Measurements from ENCODE around the gene EPPIN. TPM values are rescaled to one million over a fixed set of nuclear protein-coding genes. Genes with fewer than 3 reads are reported as not detected.

The EPPIN gene
- total RNA-seq, 2 donors from 2014 or later: not detected

DNA sequence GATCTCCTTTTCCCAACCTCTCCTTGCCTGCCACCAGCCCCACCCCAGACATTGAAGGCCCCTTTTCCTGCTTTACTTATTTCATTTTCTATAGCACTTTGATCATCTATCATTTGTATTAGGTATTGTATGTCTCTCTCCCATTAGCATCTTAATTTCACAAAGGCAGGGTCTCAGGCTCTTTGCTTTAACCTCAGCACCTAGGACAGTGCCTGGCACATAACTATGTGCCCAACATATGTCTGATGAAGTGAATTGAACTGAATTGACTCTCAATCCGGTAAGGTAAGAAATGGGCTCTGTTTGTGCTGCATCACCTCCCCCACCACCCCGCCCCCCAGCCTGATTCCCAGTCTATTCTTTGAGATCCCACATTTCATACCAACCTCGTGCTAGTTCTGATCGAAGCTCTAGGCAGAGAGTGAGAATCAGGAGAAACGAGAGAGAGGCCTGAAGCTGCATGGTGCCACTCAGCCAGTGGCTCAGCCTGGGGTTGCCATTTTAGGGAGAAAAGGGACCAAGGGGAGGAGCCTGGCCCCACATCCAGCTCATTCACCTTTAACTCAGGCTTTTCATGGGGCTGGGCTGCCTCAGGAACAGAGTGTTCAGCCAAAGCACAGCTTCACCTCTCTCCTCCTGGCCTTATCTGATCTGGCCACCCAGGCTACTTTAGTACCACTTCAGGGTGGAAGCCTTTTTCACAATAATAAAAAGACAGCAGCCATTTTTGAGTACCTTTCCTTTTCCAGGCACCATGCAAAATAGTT is 31.9 kb downstream of the EPPIN start, which contains the start of gene SPINT3:
SPINT3 (minus strand) TSS at position 476 of the 767 bp plus-strand sequence; CDS start at position 462, 14 bp downstream.
- no peaks in the 10 kb centered on the region for H3K27me3 ChIP-seq (replicated peaks; ENCODE audit: insufficient read depth)
- DNase-seq (ENCODE audit: low spot score): no peak
- no peaks in the 10 kb centered on the region for H3K36me3 ChIP-seq
- no peaks in the 10 kb centered on the region for H3K4me1 ChIP-seq (ENCODE audit: control insufficient read depth in 1 of 2, low read depth in 2 of 2)
- TF ChIP-seq, protein P1, sequence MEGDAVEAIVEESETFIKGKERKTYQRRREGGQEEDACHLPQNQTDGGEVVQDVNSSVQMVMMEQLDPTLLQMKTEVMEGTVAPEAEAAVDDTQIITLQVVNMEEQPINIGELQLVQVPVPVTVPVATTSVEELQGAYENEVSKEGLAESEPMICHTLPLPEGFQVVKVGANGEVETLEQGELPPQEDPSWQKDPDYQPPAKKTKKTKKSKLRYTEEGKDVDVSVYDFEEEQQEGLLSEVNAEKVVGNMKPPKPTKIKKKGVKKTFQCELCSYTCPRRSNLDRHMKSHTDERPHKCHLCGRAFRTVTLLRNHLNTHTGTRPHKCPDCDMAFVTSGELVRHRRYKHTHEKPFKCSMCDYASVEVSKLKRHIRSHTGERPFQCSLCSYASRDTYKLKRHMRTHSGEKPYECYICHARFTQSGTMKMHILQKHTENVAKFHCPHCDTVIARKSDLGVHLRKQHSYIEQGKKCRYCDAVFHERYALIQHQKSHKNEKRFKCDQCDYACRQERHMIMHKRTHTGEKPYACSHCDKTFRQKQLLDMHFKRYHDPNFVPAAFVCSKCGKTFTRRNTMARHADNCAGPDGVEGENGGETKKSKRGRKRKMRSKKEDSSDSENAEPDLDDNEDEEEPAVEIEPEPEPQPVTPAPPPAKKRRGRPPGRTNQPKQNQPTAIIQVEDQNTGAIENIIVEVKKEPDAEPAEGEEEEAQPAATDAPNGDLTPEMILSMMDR (IDR thresholded peaks at IDR 0.05): no peak
- H3K9me3 ChIP-seq: no peaks in the 10 kb centered on the region
- H3K4me3 ChIP-seq: no peak within 1 kb of the TSS
- no peak for ATAC-seq (ENCODE audit: insufficient number of reproducible peaks, low FRiP score, low read depth)
- no peak within 1 kb of the TSS for H3K27ac ChIP-seq

DNA sequence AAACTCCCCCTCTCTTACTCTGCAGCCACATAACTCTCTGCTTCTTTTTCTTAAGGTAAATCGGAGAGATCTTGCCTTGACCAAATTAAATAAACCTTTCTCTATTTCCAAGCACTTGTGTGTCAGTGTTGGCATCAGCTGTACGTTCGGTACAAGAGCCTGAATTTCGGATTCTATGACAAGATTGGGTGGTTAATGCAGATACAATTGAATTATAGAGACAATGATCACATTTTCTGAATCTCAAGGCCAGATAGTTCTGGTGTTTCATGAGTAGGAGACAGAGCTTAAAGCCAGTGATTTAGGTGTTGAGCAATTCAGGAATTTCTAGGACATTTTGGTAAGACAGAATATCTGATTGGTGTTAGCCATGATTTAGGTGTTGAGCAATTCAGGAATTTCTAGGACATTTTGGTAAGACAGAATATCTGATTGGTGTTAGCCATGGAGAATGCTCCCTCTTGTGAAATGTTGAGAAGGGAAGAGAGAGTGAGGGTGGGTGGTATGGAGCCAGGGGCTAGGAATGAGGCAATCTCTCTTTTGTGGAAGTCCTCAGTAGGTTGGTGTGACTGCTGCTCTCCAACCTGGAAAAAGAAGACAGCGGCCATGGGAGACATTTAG is 36.8 kb downstream of the EPPIN start:
- TF ChIP-seq, protein P1 (IDR thresholded peaks at IDR 0.05): no peak
- DNase-seq (ENCODE audit: low spot score) (no peak), ATAC-seq (ENCODE audit: insufficient number of reproducible peaks, low FRiP score, low read depth) (no peak)
- Histone ChIP-seq H3K4me3 (no peak overlapping the region), H3K27ac (no peak overlapping the region), H3K36me3 (no peaks in the 10 kb centered on the region), H3K4me1 (ENCODE audit: control insufficient read depth in 1 of 2, low read depth in 2 of 2) (no peaks in the 10 kb centered on the region), H3K9me3 (no peaks in the 10 kb centered on the region), H3K27me3 (replicated peaks; ENCODE audit: insufficient read depth) (no peaks in the 10 kb centered on the region)

DNA sequence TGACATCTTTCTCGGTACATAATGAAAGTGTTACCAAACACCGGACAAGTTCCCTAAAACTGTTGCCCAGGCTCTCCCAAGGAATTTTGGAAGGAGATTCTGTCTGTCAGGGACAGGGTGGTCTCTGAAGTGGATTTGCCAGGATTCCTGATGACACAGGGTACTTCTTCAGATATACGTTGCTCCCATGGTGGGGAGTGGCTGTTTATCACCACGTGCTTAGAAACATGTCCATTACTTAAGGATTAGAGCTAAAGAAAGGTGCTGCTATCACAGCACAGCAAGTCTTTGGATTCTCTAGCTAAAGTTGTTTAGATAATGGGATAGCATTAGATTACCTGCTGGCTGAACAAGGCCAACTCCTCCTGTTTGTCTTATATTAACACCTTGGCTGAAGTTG is 38.1 kb downstream of the EPPIN start:
- no peaks in the 10 kb centered on the region for H3K4me1 ChIP-seq (ENCODE audit: control insufficient read depth in 1 of 2, low read depth in 2 of 2)
- H3K4me3 ChIP-seq: no peak overlapping the region
- DNase-seq (ENCODE audit: low spot score) (no peak), ATAC-seq (ENCODE audit: insufficient number of reproducible peaks, low FRiP score, low read depth) (no peak)
- H3K27me3 ChIP-seq (replicated peaks; ENCODE audit: insufficient read depth): no peaks in the 10 kb centered on the region
- TF ChIP-seq, protein P1 (IDR thresholded peaks at IDR 0.05): no peak
- H3K9me3 ChIP-seq: no peaks in the 10 kb centered on the region
- no peak overlapping the region for H3K27ac ChIP-seq
- no peaks in the 10 kb centered on the region for H3K36me3 ChIP-seq

DNA sequence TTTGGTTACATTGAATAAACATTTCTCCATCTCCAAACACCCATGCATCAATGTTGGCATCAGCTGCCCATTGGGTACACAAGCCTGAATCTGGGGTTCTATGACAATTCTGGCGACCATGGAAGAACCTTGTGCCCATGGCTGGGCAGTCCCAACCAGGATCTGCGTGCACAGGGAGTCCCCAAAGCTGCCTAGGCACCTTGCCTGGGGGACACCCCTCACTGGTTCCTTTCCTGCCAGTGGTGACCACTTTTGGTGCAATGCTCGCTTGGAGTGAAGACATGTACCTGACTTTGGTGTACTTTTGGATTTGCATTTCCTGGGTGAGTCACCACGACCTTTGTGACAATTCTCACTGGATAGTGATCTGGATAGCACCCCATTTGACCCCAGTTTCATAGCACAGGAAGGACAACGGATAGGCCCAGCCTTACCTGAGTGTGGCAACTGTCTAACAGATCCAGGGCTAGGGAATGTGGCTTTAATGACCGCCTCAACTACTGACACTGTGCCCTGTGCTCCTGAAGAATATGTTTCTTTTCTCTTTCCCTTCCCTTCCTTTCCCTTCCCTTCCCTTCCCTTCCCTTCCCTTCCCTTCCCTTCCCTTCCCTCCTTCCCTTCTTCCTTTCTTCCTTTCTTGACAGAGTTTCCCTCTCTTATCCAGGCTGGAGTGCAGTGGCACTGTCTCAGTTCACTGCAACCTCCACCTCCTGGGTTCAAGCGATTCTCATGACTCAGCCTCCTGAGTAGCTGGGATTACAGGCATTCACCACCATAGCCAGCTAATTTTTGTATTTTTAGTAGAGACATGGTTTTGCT is 38.9 kb downstream of the EPPIN start:
- Histone ChIP-seq H3K27ac (no peak overlapping the region), H3K36me3 (no peaks in the 10 kb centered on the region), H3K4me1 (ENCODE audit: control insufficient read depth in 1 of 2, low read depth in 2 of 2) (no peaks in the 10 kb centered on the region), H3K4me3 (no peak overlapping the region), H3K27me3 (replicated peaks; ENCODE audit: insufficient read depth) (no peaks in the 10 kb centered on the region), H3K9me3 (no peaks in the 10 kb centered on the region)
- TF ChIP-seq, protein P1 (IDR thresholded peaks at IDR 0.05): no peak
- no peak for ATAC-seq (ENCODE audit: insufficient number of reproducible peaks, low FRiP score, low read depth)
- no peak for DNase-seq (ENCODE audit: low spot score)

Data from thoracic aorta (tissue), 2 donors.